Measurements from ENCODE around the gene HS3ST4. TPM values are rescaled to one million over a fixed set of nuclear protein-coding genes. Genes with fewer than 3 reads are reported as not detected.

The HS3ST4 gene
- total and polyA plus RNA-seq, 8 donors: 0.58 to 1.7 (median 0.81) TPM; not detected in 3

DNA sequence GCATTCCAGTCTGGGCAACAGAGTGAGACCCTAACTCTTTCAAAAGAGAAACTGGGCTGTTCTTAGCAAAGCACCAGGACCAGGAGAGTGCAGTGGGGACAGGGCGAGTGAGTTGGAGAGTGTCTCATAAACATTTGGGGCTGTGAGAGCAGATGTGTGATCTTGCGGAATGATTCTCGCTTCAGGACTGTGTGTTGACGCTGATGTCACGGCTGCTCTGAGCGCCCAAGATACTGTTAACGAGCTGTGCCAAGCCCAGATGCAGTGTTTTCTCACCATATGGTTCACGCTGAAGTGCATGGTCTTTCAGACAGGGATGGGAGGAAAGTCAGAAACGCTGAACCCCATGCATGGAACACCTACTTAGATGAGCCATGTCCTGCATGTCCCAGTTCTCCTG, 438.2 kb downstream of the HS3ST4 start:
- WGBS, 5 donors: 76 to 88% (median 86%) methylated on average over 9 of the region's 9 CpGs
- no peak for DNase-seq
- H3K4me3 ChIP-seq: no peak overlapping the region
- H3K9me3 ChIP-seq: no peaks in the 10 kb centered on the region
- no peaks in the 10 kb centered on the region for H3K36me3 ChIP-seq
- intact Hi-C loops (cut with DNase I; ENCODE audit: low total_unique reads): no loop called here
- H3K27ac ChIP-seq: no peak overlapping the region
- H3K27me3 ChIP-seq: no peaks in the 10 kb centered on the region
- TF ChIP-seq EP300 (IDR thresholded peaks at IDR 0.05): no peak
- TF ChIP-seq, protein P1, sequence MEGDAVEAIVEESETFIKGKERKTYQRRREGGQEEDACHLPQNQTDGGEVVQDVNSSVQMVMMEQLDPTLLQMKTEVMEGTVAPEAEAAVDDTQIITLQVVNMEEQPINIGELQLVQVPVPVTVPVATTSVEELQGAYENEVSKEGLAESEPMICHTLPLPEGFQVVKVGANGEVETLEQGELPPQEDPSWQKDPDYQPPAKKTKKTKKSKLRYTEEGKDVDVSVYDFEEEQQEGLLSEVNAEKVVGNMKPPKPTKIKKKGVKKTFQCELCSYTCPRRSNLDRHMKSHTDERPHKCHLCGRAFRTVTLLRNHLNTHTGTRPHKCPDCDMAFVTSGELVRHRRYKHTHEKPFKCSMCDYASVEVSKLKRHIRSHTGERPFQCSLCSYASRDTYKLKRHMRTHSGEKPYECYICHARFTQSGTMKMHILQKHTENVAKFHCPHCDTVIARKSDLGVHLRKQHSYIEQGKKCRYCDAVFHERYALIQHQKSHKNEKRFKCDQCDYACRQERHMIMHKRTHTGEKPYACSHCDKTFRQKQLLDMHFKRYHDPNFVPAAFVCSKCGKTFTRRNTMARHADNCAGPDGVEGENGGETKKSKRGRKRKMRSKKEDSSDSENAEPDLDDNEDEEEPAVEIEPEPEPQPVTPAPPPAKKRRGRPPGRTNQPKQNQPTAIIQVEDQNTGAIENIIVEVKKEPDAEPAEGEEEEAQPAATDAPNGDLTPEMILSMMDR (IDR thresholded peaks at IDR 0.05): no peak
- TF ChIP-seq POLR2A (IDR thresholded peaks at IDR 0.05): no peak
- TF ChIP-seq POLR2AphosphoS5 (IDR thresholded peaks at IDR 0.05): no peak
- peaks cover 0 to 3% (median 0%) of the 10 kb centered on the region in 4 donors for H3K4me1 ChIP-seq

DNA sequence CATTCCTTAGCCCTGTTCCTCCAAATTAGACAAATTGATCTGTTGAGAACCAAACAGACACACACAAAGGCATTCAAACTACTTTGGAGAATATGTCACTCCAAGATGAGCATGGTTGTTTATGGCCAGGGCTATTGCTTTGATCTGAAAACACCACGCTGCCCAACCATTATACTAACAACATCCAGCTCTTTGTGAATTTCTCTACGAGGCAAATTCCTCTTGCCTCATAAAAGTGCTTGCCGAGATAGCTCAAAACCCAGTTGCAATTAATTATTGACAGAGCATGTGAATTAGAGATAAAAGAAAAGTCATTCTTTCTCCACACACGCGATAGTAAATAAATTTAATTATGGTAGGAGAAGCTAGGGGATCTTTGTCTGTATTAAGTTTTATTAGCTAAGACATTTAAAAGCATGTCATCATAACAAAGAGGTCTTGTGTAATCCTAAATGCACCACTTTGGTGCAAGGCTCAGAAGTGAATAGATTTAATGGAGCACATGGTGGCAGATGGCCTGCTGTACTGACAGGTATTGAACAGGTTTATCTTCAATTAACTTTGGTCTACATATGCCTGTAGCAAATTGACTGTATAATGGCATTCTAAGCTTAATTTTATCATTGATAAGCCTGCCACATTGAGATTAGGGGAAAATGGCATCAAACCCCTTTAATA, 441.8 kb downstream of the HS3ST4 start:
- Histone ChIP-seq H3K9me3 (no peaks in the 10 kb centered on the region), H3K27me3 (no peaks in the 10 kb centered on the region), H3K36me3 (no peaks in the 10 kb centered on the region), H3K4me1 (peaks cover 0 to 3% (median 0%) of the 10 kb centered on the region in 4 donors), H3K27ac (no peak overlapping the region), H3K4me3 (no peak overlapping the region)
- TF ChIP-seq, protein P1 (IDR thresholded peaks at IDR 0.05): no peak
- TF ChIP-seq EP300 (IDR thresholded peaks at IDR 0.05): no peak
- no peak for TF ChIP-seq POLR2A (IDR thresholded peaks at IDR 0.05)
- TF ChIP-seq POLR2AphosphoS5 (IDR thresholded peaks at IDR 0.05): no peak
- intact Hi-C loops (cut with DNase I; ENCODE audit: low total_unique reads): no loop called here
- WGBS, 5 donors: 14 to 24% (median 15%) methylated on average over 5 of the region's 5 CpGs
- DNase-seq: no peak

DNA sequence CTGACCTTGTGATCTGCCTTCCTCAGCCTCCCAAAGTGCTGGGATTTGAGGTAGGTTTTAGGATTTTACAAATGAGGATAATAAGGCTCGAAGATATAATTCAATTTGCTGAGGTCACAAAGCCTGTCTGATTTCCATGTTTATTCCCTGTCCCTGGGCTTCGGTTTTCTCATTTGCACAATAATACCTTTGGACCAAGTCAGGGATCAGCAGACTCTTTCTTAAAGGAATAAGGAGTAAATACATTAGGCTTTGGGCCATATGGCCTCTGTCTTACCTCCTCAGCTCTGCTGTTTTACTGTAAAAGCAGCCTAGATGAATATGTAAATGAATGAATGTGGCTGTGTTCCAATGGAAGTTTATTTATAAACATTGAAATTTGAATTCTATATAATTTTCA, 442.8 kb downstream of the HS3ST4 start:
- WGBS, 5 donors: 75 to 97% (median 78%) methylated on average over 2 of the region's 2 CpGs
- intact Hi-C loops (cut with DNase I; ENCODE audit: low total_unique reads): no loop called here
- no peak for TF ChIP-seq POLR2A (IDR thresholded peaks at IDR 0.05)
- no peak for TF ChIP-seq EP300 (IDR thresholded peaks at IDR 0.05)
- Histone ChIP-seq H3K4me1 (peaks cover 0 to 3% (median 0%) of the 10 kb centered on the region in 4 donors), H3K27ac (no peak overlapping the region), H3K36me3 (no peaks in the 10 kb centered on the region), H3K4me3 (no peak overlapping the region), H3K9me3 (no peaks in the 10 kb centered on the region), H3K27me3 (no peaks in the 10 kb centered on the region)
- DNase-seq: no peak

DNA sequence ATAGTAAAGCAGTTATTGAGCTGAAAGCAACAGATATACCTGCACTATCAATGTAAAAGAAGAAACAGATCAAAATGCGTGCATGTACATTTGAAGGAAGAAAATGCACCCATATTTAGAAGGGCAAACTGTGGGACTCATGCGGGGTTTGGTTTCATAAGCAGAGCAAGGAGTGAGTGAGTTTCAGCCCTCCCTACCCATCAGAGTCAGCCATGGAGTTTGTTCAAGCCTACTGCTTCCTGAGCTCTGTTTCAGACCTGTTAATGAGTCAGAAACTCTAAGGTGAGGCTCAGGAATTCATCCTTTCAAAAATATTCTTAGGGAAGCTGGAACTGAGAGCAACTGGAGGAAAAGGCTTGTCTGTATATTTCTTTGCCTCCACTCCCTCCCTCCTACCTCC, 446.2 kb downstream of the HS3ST4 start:
- Histone ChIP-seq H3K36me3 (no peaks in the 10 kb centered on the region), H3K4me1 (peaks cover 0 to 3% (median 0%) of the 10 kb centered on the region in 4 donors), H3K27me3 (no peaks in the 10 kb centered on the region), H3K9me3 (no peaks in the 10 kb centered on the region), H3K27ac (no peak overlapping the region), H3K4me3 (no peak overlapping the region)
- intact Hi-C loops (cut with DNase I; ENCODE audit: low total_unique reads): loop anchor here (5.0 kb wide), 1 partner anchor 64 kb away; no protein-coding TSS in a partner anchor
- TF ChIP-seq, protein P1 (IDR thresholded peaks at IDR 0.05): no peak
- TF ChIP-seq POLR2A (IDR thresholded peaks at IDR 0.05) (no peak), EP300 (IDR thresholded peaks at IDR 0.05) (no peak), POLR2AphosphoS5 (IDR thresholded peaks at IDR 0.05) (no peak)
- 85 to 95% (median 91%) methylated on average over 2 of the region's 2 CpGs for WGBS, 5 donors
- DNase-seq: no peak

DNA sequence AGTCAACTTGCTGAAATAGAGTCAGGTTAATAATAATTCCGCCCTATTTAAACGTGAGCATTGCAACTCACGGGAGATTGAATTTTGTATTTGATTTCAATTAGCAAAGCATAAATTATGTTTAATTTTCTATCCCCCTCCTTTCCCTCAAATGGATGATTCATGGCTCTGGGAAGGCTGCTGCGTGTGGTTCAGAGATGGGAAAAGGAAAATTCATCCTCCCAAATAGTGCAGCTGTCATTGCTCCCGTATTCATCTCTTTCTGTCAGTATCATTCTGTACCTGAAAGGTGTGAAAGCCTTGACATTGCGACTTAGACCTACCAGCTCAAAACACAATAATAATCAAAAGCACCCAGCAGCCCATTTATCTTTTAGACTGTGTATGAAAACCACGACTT, 447.3 kb downstream of the HS3ST4 start:
- Histone ChIP-seq H3K27ac (no peak overlapping the region), H3K4me1 (no peaks in the 10 kb centered on the region), H3K36me3 (no peaks in the 10 kb centered on the region), H3K4me3 (no peak overlapping the region), H3K9me3 (no peaks in the 10 kb centered on the region), H3K27me3 (no peaks in the 10 kb centered on the region)
- intact Hi-C loops (cut with DNase I; ENCODE audit: low total_unique reads): loop anchor here (5.0 kb wide), 1 partner anchor 63 kb away; no protein-coding TSS in a partner anchor
- 75 to 85% (median 80%) methylated on average over 7 of the region's 7 CpGs for WGBS, 5 donors
- TF ChIP-seq EP300 (IDR thresholded peaks at IDR 0.05) (no peak), POLR2A (IDR thresholded peaks at IDR 0.05) (no peak), POLR2AphosphoS5 (IDR thresholded peaks at IDR 0.05) (no peak)
- TF ChIP-seq, protein P1 (IDR thresholded peaks at IDR 0.05): no peak
- no peak for DNase-seq

Data from stomach (tissue), 9 donors.